T-helper 1 cell treated with Interleukin-12 subunit alpha and Interleukin-12 subunit beta and Interleukin-4 antibody, amounts not matched to agents 30 μg/mL and 1 μg/mL, for 36 hours (primary cell): Measurements from ENCODE around the gene ALDH1L1.
"Not testable (repeated sequence)": the region's sequence is repeated elsewhere in the genome, so short reads cannot be mapped to it uniquely, and the experiment has no call there.

Source experiments
- H3K27ac Mint-ChIP-seq: one replicate; pipeline ENCODE4 v1.8.0; 2021; ENCODE audit warnings: mild to moderate bottlenecking, mixed read lengths
- H3K27me3 Mint-ChIP-seq: one replicate; pipeline ENCODE4 v1.8.0; 2021; ENCODE audit warnings: low read depth, mixed read lengths
- H3K36me3 Mint-ChIP-seq: one replicate; pipeline ENCODE4 v1.8.0; 2021; ENCODE audit warnings: low read depth, mixed read lengths
- H3K4me1 Mint-ChIP-seq: one replicate; pipeline ENCODE4 v1.8.0; 2021; ENCODE audit warnings: low read depth, mixed read lengths
- H3K4me3 Mint-ChIP-seq: one replicate; pipeline ENCODE4 v1.8.0; 2021; ENCODE audit warnings: mild to moderate bottlenecking, moderate library complexity, mixed read lengths
- H3K9me3 Mint-ChIP-seq: one replicate; pipeline ENCODE4 v1.8.0; 2021; ENCODE audit warnings: mixed read lengths

The ALDH1L1 gene

DNA sequence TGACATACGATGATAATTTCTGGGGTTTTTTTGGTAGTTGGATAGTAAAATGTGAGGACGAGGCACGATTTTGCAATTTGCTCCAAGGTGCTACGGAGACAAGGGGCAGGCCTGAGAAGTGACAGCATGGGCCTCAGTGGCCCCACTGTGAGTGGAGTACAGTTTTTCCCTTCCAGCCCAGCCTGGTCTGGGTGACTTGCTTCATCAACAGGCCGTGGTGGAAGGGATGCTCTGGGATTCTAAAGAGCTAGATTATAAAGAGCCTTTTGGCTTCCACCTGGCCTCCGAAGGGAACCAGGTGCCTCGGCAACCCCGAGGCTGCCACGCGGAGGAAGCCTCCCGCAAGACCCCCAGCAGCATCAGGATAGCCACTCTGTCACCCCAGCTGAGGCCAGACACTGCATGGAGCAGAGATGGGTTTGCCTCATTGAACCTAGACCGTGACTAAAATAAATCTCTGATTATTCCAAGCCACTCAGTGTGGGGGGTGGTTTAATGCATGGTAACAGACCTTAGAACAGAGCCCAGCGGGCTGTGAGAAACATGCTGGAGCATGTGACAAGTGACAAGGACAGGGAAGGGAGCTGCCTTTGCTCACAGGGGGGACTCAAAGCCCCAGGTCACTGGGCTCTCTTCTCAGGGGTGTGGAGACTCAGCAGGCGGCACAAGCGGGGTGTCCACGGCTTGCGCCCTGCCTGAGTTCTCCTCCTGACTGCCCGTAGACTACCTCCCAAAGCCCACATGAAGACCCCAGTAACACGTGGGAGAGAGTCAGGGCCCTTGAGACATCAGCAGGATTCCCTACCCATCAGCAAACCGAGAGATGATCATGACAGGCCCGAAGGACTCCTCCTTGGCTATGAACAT, 73.8 kb downstream of the ALDH1L1 start:
- no peaks in the 10 kb centered on the region for H3K4me1 Mint-ChIP-seq
- no peaks in the 10 kb centered on the region for H3K9me3 Mint-ChIP-seq
- no peak overlapping the region for H3K27ac Mint-ChIP-seq
- no peaks in the 10 kb centered on the region for H3K27me3 Mint-ChIP-seq
- no peaks in the 10 kb centered on the region for H3K36me3 Mint-ChIP-seq
- H3K4me3 Mint-ChIP-seq, result no peak overlapping the region

DNA sequence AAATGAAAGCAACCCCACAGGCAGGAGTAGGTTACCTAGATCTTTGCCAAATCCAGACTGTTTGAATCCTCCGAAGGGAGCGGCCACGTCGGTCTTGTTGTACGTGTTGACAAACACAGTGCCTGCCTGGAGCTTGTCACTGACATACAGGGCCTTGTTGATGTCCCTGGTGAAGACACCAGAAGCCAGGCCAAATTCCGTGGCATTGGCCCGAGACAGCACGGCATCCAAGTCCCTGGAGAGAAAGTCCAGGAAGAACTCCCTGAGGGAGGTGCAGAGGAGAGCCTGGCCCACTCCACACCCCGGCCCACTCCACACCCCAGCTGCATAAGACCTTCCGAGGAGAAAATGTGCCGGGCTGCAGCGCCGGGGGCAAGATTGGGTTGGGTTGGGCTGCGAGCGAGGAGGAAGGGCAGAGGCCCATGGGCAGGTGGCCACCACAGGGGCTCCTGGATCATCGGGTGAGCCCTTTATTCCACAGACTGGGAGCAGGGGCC, 74.6 kb downstream of the ALDH1L1 start:
- H3K27ac Mint-ChIP-seq, result no peak overlapping the region
- H3K9me3 Mint-ChIP-seq, result no peaks in the 10 kb centered on the region
- H3K27me3 Mint-ChIP-seq, result no peaks in the 10 kb centered on the region
- no peaks in the 10 kb centered on the region for H3K4me1 Mint-ChIP-seq
- H3K4me3 Mint-ChIP-seq, result no peak overlapping the region
- no peaks in the 10 kb centered on the region for H3K36me3 Mint-ChIP-seq

DNA sequence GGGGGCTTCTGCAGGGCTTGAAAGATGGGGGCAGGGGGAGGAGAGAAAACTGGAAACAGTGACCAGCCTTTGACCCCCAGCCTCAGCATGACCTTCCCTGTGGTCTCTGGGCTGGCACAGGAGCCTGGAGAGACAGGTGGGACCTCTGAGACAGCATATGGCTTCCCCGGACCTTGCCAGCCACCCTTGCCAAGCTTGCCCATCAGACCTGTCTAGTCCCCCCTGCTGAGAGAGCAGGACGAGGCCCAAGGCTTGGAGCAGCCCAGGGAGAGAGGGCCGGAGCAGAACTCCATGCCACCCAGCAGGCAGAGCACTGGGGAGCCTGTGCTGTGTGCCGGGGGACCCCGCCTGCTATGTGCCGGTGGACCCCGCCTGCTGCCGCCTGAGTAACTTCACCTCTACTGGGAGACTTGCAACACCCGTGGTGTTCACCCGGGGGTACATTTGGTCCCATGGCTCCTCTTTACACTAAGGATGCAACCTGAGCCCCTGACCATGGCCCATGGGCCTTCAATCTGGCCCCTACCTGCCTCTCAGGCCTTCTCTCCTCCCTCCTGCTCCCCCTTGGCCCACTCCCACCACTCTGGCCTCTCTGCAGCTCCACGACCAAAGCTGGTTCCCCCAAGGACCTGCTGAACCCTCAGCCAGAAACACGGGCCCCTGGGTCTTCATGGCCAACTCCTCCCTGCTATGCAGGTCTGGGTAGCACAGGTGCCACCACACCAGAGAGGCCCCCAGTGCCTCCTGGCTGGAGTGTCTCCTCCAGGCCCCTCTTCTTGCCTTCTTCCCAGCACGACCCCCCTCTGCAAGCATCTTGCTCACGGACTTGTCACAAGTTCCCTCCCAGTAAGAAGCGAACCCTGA, 75.4 kb downstream of the ALDH1L1 start:
- no peaks in the 10 kb centered on the region for H3K27me3 Mint-ChIP-seq
- H3K9me3 Mint-ChIP-seq, result no peaks in the 10 kb centered on the region
- no peaks in the 10 kb centered on the region for H3K4me1 Mint-ChIP-seq
- H3K4me3 Mint-ChIP-seq, result no peak overlapping the region
- H3K27ac Mint-ChIP-seq, result no peak overlapping the region
- no peaks in the 10 kb centered on the region for H3K36me3 Mint-ChIP-seq

DNA sequence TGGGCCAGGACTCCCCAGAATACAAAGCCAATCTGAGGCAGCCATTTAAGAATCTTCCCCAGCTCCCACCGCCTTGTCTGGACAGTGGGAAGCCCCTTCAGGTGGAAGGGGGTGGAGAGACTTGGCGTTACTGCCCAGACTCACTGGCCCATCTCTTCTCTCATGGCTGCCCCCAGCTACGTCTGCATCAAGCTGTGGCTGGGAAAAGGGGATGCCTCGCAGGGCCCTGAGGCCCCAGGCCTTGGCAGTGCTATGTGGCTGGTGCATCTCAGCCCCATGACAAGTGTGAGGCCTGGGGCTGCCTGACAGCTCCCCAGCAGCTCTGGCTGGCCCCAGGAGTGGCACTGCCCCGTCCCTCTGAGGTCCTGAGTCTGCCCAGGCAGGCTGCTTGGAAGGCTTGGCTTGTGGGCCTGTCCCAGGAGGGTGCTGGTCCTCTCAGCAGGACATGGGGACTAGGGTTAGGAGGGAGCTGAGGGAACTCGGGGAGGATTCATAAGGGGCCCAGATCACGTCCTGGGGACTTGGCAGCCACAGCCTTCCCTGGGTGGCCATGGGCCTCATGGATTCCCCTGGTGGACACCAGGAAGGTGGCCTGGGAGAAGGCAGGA, 76.3 kb downstream of the ALDH1L1 start:
- H3K27me3 Mint-ChIP-seq, result no peaks in the 10 kb centered on the region
- H3K4me1 Mint-ChIP-seq, result no peaks in the 10 kb centered on the region
- H3K9me3 Mint-ChIP-seq, result no peaks in the 10 kb centered on the region
- no peaks in the 10 kb centered on the region for H3K36me3 Mint-ChIP-seq
- H3K27ac Mint-ChIP-seq, result no peak overlapping the region
- H3K4me3 Mint-ChIP-seq, result no peak overlapping the region

DNA sequence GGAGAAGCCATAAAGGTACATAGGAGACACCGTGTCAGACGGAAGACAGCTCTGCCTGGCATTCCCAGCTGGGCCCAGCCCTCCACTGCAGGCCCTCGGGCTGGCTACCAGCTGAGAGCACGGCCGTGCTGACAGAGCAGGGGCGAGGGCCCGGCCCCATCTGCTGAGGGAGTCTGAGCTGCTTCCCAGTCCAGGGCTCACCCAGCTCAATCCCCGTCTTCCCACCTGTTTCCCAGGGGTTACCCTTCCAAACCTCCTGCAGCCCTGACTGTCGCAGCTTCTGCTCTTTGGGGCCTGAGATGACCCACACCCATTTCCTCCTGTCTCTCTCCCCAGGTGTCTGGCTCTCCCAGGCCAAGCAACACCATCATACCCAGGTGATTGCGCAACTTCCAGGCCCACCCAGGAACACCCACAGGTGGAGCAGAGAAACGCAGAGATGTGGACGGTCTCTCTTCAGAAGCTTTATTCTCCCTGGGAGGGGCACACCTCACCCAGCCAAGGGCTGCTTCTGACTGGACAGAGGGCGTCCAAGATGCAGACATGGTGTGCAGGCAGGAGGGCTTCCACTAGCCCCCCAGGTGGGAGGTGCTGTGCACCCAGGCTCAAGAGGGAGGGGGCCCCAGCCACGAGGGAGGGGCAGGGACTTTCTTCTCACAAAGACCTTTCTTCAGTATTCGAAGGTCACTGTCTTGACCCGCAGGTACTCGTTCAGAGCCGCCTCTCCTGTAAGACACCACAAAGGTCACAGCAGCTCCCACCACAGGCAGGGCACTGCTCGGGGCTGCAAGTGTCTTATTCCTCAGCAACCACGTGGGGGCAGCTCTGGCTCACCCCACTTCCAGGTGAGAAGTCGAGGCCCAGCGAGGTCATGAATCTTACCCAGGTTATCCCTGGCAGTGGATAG, 77.0 kb downstream of the ALDH1L1 start:
- Mint-ChIP-seq H3K27me3 (no peaks in the 10 kb centered on the region), H3K4me1 (no peaks in the 10 kb centered on the region), H3K4me3 (no peak overlapping the region), H3K27ac (no peak overlapping the region), H3K36me3 (no peaks in the 10 kb centered on the region), H3K9me3 (no peaks in the 10 kb centered on the region)

DNA sequence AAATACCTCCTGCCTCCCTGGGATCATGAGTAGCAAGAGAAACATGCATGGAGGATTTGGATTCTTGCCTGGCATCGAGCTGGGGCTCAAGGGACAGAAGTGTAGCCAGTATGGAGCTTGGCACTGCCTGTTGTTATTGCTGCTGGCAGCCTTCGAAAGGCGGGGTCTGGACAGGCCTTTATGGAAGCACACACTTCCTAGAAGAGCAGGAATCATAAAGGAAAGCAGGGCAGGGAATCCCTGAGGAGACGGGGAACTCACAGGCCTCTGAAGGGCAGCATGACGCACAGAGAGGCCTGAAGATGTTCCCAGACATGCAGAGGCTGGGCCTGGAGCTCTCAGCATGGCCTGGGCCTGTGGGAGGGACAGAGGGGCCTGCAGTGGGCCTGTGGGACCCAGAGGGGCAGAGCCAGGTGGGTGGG, 77.8 kb downstream of the ALDH1L1 start:
- Mint-ChIP-seq H3K27ac (no peak overlapping the region), H3K27me3 (no peaks in the 10 kb centered on the region)

DNA sequence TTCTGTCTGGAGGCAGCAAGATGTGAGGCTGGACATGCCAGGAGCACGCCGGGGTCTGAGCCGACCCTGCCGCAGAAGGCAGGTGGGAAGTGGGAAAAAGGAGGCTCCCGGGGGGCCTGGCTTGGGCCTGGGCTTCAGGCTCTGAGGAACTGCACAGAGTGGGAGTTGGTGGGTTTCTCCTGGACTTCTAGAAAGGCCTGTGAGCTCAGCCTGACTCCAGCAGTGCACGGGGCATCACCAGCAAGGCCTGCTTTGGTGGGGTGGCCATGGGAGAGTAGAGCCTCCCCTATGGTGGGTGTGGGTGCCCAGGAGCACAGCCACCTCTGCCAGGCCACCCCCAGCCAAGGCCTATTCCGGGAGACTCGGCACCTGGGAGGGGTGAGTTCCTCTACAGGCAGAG, 78.4 kb downstream of the ALDH1L1 start:
- H3K9me3 Mint-ChIP-seq, result peaks cover 7% of the 10 kb centered on the region
- no peaks in the 10 kb centered on the region for H3K27me3 Mint-ChIP-seq
- H3K27ac Mint-ChIP-seq, result no peak overlapping the region
- H3K4me3 Mint-ChIP-seq, result no peak overlapping the region
- H3K4me1 Mint-ChIP-seq, result no peaks in the 10 kb centered on the region
- H3K36me3 Mint-ChIP-seq, result no peaks in the 10 kb centered on the region

More for the DNA sequence above, 77.8 kb downstream of the ALDH1L1 start:
- H3K9me3 Mint-ChIP-seq, result peaks cover 3% of the 10 kb centered on the region
- no peak overlapping the region for H3K4me3 Mint-ChIP-seq
- no peaks in the 10 kb centered on the region for H3K36me3 Mint-ChIP-seq
- H3K4me1 Mint-ChIP-seq, result no peaks in the 10 kb centered on the region

DNA sequence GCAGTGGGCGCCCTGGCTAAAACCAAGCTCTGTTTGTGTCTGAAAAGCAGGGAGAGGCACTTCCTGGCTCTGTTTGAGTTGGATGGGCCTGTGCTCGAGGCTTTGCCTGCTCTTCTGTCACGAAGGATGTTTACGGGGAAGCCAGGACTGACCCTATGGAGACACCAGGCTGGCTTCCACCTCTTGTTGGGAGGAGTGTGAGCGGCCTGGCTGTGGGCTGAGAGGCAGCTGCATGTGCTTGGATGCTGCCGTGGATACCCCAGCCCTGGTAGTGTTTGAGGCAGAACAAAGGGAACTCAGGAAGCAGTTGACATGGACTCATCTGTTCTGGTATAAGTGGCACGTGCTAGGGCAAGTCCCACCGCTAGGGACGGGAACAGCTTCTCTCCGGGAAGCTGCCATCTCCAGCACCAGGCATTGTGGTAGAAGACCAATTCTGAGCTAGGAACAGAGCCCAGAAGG, 78.8 kb downstream of the ALDH1L1 start:
- H3K4me1 Mint-ChIP-seq, result no peaks in the 10 kb centered on the region
- H3K4me3 Mint-ChIP-seq, result no peak overlapping the region
- no peaks in the 10 kb centered on the region for H3K36me3 Mint-ChIP-seq
- H3K27ac Mint-ChIP-seq, result no peak overlapping the region
- H3K27me3 Mint-ChIP-seq, result no peaks in the 10 kb centered on the region
- H3K9me3 Mint-ChIP-seq, result peaks cover 12% of the 10 kb centered on the region

DNA sequence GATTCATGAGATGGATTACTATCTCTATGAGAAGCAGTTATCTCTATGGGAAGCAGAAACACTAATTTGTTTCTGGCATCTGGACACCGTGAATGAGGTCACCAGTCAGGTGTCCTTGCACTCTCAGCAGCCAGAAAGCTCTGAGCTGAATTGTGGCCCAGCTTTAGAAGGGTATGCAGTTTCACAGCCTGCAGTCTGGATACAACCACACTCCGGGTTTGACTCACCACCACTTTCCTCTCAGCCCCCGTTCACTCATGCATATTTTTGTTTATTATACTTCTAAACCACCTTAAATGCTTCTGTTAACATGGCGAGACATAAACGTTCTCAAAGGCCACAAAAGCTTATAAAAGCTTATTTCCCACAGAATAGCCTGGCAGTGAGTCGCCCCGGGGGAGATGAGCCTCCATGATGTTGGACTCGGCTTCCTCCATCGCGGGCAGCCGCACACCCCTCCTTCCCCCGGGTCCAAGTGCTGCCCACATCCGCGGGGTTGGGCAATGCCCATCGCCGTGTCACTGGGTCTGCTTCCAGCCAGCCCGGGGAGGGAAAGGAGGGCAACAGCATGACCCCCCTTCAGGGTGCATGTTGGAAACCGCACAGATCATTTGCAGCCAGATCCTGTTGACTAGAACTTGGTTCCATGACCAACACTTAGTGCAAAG, 79.6 kb downstream of the ALDH1L1 start:
- peaks cover under 1% of the 10 kb centered on the region for H3K36me3 Mint-ChIP-seq
- H3K27me3 Mint-ChIP-seq, result no peaks in the 10 kb centered on the region
- H3K27ac Mint-ChIP-seq, result no peak overlapping the region
- H3K4me1 Mint-ChIP-seq, result no peaks in the 10 kb centered on the region
- H3K4me3 Mint-ChIP-seq, result no peak overlapping the region
- peaks cover 18% of the 10 kb centered on the region for H3K9me3 Mint-ChIP-seq

DNA sequence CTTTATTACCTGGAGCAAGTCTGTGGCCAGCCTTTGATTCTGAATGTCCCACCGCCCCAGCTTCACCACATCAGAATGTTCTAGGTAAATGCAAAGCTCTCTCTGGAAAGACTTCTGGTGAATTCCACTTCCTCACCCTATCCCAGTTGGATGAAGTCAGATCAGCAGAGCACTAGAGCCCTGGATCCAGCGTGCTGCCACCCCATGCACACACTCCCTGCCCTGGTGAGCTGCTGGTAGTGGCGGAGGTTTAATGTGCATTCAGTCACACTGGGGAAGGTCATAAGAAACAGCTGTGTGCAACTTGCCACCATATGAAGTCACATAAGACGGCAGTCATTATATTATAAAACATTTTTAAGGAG, 80.1 kb downstream of the ALDH1L1 start:
- H3K27me3 Mint-ChIP-seq, result no peaks in the 10 kb centered on the region
- no peak overlapping the region for H3K4me3 Mint-ChIP-seq
- H3K9me3 Mint-ChIP-seq, result peaks cover 23% of the 10 kb centered on the region
- no peak overlapping the region for H3K27ac Mint-ChIP-seq
- no peaks in the 10 kb centered on the region for H3K4me1 Mint-ChIP-seq
- H3K36me3 Mint-ChIP-seq, result peaks cover 4% of the 10 kb centered on the region

DNA sequence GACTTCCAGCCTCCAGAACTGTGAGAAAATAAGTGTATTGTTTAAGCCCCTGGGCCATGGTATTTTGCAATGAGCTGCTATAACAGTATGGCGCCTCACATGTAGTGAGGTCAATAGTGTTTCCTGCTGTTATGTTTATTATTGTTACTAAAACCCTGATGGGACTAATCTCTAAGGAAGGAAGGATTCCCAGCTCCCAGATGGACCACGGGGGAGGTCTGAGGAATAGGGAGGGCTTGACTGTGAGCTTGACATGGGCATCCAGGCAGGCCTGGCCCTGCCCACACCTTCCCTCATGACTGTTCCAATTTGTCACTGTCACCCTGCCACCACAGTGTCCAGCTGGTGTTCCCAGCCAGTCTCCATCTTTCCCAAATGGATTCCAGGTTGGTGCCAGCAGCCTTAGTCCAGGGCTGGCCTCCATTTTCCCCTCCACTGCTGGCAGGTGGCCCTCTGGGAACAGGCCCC, 82.0 kb downstream of the ALDH1L1 start:
- peaks cover 3% of the 10 kb centered on the region for H3K27me3 Mint-ChIP-seq
- H3K4me1 Mint-ChIP-seq, result no peaks in the 10 kb centered on the region
- H3K9me3 Mint-ChIP-seq, result peaks cover 38% of the 10 kb centered on the region
- H3K27ac Mint-ChIP-seq, result no peak overlapping the region
- H3K36me3 Mint-ChIP-seq, result peaks cover 4% of the 10 kb centered on the region
- H3K4me3 Mint-ChIP-seq, result no peak overlapping the region

DNA sequence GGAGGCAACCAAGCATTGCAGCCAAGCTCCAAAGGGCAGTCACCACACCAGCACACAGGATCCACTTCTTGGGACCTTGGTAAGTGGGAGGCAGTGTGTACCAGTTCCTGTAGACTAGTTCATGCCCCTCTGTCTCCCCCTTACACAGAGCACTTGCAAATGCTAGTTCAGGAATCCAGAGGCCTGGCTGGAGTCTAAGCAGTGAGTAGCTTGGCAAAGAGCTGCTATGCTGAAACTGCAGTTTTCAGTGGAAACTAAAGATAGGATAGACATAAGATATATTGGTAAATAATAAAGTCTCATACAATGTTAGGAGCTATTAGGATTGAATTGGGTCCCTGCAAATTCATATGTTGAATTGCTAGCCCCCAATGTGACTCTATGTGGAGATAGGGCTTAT, 82.6 kb downstream of the ALDH1L1 start:
- H3K9me3 Mint-ChIP-seq, result peaks cover 38% of the 10 kb centered on the region
- no peak overlapping the region for H3K27ac Mint-ChIP-seq
- no peaks in the 10 kb centered on the region for H3K4me1 Mint-ChIP-seq
- H3K27me3 Mint-ChIP-seq, result peaks cover 4% of the 10 kb centered on the region
- peaks cover 4% of the 10 kb centered on the region for H3K36me3 Mint-ChIP-seq
- H3K4me3 Mint-ChIP-seq, result no peak overlapping the region

DNA sequence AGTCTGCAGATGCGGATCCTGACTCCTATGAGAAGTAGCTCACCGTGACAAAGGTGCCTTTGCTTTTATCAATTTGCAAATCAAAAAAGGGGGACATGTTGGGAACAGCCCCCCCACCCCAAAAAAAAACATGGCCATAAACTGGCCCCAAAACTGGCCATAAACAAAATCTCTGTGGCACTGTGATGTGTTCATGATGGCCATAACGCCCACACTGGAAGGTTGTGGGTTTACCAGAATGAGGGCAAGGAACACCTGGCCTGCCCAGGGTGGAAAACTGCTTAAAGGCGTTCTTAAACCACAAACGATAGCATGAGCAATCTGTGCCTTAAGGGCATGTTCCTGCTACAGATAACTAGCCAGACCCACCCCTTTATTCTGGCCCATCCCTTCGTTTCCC, 84.1 kb downstream of the ALDH1L1 start:
- H3K27me3 Mint-ChIP-seq, H3K4me1 Mint-ChIP-seq, H3K4me3 Mint-ChIP-seq, H3K27ac Mint-ChIP-seq, H3K36me3 Mint-ChIP-seq: not testable (repeated sequence)
- peaks cover 48% of the 10 kb centered on the region for H3K9me3 Mint-ChIP-seq
